ENCODE measurements around the gene TXNDC5.

Gene TXNDC5

GRCh38 chr6:7848229-7848628 is 62.4 kb downstream of the TXNDC5 start:
- DNase-seq: no peak

GRCh38 chr6:7846966-7847818 is 63.4 kb downstream of the TXNDC5 start:
- DNase-seq: no peak

- DNase-seq: no peak
These were observed 68.7 kb downstream of the TXNDC5 start for GRCh38 chr6:7841781-7842468.

GRCh38 chr6:7836371-7837026 is 74.1 kb downstream of the TXNDC5 start:
- no peak for DNase-seq

GRCh38 chr6:7833751-7834070 is 76.9 kb downstream of the TXNDC5 start:
- DNase-seq: no peak

GRCh38 chr6:7832904-7833750 is 77.5 kb downstream of the TXNDC5 start:
- no peak for DNase-seq
